Ammon's horn (tissue), 1 donor: ENCODE results near the gene GBF1.

Experiments used
- DNase-seq: peaks from one replicate; pipeline ENCODE4 v3.0.0-alpha.2; 2016; ENCODE audit warnings: low spot score

GBF1 gene

DNA sequence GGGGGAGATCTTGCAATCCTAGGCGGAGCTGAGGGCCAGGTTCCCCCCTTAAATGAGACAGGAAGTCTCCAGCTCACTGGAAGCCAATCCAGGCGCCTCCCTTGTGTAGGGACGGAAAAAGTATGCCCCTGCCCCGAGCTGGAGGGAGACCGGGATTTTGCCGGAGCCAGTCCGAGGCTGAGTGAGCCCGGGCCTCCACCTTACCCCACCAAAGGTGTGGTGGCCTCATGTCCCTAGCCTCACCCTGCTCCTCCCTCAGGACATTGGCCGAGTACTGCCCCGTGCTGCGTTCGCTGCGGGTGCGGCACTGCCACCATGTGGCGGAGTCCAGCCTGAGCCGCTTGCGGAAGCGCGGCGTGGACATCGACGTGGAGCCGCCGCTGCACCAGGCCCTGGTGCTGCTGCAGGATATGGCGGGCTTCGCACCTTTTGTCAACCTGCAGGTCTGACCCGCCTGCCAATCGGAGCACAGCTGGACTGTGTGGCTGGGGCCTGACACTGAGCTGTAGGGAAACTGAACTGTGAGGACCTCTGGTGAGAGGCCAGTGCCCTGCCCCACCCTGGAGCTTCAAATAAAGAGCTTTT lies 177.3 kb downstream of the GBF1 start:
- peak; percentile 82 for DNase-seq

DNA sequence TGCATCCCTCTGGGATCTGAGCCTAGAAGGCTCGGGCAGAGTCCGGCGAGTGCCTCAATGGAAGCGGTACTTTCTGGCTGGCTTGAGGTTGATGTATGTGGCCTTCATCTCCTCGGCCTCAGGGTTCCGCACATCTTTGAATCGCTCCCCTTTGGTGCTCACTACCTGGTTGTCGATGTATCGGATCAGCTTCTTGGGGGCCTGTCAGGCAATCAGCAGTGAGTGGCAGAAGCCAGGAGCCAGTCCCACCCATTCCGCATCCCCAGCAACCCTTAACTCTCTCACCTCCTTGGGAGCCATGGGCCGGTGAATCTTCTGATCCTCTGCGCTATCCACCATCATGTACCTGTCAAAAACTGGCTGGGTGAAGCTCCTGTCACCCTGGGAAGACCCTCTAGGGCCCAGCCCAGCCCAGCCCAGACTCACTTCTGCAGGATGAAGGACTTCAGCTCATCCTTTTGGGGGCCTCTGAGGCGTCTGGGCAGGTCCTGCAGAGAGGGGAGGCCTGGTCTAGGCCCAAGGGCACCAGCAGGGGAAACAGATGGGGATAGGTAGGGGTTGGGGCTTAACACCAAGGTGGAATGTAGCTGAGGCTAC lies 178.1 kb downstream of the GBF1 start:
- DNase-seq, result no peak

GRCh38 chr10:102424145-102424544 lies 178.8 kb downstream of the GBF1 start:
- no peak for DNase-seq

GRCh38 chr10:102424916-102425315 lies 179.6 kb downstream of the GBF1 start:
- DNase-seq, result no peak

DNA sequence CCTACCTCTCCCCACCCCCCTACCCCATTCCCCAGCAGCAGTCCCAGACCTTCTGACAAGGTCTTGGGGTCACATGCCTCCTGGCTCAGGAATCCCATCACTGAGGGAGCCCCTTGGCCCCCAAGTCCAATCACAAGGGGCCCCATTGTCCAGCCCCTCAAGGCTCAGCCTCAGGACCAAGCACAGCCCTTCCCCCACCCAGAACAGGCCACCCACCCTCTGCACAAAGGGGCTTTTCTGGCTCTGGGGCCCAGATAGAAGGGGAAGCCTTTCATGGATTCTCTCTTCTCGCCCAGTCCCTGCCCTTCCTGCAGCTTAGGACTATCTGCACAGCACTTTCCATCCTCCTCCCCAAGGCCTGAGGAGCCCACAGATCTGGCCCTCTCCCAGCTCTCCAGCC lies 180.1 kb downstream of the GBF1 start:
- DNase-seq, result no peak

DNA sequence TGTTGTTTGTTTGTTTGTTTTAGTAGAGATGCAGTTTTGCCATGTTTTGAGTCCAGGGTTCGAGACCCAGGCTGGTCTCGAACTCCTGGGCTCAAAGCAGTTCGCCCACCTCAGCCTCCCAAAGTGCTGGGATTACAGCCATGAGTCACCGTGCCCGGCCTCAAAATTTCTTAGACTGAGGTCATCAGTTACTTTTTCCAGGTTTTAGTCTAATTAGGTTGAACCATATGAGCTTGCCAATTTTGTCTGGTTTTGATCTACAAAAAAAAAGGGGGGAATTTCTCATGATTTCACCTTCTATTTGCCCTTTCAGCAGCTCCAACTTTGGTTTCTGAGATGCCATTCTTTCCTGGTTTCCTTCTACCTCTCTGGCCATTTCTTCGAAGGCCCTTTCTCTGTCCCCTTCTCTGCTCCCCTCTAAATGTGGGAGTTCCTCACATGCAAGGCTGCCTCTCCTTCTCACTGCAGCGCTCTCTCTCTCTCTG lies 181.5 kb downstream of the GBF1 start:
- DNase-seq, result no peak

- DNase-seq, result no peak
Observed at GRCh38 chr10:102429468-102429867, 184.1 kb downstream of the GBF1 start.

DNA sequence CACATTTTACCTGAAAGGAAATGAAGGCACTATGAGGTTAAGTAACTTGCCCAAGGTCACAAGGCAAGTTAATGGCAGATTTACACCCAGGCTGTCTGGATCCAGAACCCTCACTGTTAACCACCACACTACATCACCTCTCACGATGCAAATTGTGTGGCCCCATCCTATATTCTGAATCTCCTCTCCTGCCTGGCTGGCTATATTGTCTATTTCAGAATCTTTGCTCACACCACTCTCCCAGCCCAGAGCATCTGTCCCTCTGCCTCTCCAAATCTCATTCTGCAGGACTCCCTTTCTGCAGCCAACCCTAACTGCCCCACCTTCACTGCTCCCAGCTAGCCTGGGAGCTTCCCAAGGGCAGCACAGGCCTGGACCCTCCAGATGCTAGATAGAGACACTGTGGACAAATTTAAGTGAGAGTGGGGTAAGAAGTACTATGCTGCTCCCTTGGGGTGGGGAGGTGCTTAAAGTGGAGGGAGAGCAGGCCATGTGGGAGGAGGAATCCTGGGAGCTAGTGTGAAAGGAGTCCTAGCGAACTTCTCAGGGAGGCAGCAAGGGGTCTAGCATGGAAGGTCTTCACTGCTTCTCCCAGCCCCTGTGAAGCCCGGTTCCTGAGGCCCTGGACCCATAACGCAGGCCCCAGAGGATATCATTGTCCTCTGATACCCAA lies 186.3 kb downstream of the GBF1 start:
- no peak for DNase-seq
